ENCODE measurements around the gene GRIFIN. TPM values are rescaled to one million over a fixed set of nuclear protein-coding genes. Genes with fewer than 3 reads are reported as not detected.

GRIFIN gene
- total and polyA plus RNA-seq, 4 donors: not detected

DNA sequence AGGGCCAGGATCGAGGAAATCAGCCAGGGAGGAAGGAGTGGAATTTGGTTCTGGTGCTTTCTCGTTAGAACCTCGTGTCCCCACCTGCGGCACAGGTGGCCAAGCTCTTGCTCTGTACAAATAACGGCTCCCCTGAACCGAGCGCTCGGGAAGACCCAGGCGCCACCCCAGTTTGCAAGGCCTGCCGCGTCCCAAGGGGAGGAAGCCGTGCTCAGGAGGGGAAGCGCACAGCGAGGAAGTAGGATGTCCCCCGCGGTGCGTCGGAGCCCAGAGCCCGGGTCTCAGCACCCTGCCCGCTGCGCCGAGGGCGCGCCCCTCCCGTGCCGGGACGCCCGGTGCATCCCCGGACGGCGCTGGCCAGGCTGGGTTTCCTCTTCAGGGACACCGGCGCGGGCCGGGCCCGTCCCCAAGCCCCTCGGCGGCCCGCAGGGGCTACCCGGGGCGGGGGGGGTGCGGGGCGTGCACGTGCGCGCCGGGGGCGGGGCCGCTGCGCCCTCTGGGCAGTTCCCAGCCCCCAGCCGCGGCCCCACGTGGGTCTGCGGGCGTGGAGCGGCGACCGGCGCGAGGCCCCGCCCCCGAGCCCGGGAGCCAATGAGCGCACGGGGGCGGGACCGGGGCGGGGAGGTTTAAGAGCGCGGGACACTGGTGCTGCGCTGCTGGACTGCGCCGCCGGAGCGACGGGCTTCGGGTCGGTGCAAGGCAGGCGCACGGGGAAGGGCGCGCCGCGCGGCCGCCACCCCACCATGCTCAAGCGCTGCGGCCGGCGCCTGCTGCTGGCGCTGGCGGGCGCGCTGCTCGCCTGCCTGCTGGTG, 43.1 kb upstream of the GRIFIN start, which contains the start of gene LFNG:
Gene LFNG (plus strand): TSS at position 656 of the 812 bp plus-strand sequence. CDS start 88 bp downstream, at position 744.
- TF ChIP-seq, protein P1, sequence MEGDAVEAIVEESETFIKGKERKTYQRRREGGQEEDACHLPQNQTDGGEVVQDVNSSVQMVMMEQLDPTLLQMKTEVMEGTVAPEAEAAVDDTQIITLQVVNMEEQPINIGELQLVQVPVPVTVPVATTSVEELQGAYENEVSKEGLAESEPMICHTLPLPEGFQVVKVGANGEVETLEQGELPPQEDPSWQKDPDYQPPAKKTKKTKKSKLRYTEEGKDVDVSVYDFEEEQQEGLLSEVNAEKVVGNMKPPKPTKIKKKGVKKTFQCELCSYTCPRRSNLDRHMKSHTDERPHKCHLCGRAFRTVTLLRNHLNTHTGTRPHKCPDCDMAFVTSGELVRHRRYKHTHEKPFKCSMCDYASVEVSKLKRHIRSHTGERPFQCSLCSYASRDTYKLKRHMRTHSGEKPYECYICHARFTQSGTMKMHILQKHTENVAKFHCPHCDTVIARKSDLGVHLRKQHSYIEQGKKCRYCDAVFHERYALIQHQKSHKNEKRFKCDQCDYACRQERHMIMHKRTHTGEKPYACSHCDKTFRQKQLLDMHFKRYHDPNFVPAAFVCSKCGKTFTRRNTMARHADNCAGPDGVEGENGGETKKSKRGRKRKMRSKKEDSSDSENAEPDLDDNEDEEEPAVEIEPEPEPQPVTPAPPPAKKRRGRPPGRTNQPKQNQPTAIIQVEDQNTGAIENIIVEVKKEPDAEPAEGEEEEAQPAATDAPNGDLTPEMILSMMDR (IDR thresholded peaks at IDR 0.05; ENCODE audit: control extremely low read depth, extremely low read depth): no peak
- Histone ChIP-seq H3K27ac (ENCODE audit: low read depth in 1 of 2, low read length in 1 of 2) (peak within 1 kb of the TSS in 1 of 2 donors; percentile 54), H3K4me3 (peak within 1 kb of the TSS; percentile 52), H3K9me3 (ENCODE audit: control insufficient read depth in 4 of 4, insufficient read depth in 3 of 4, low read length in 3 of 4) (no peaks in the 10 kb centered on the region), H3K9ac (ENCODE audit: insufficient read depth in 1 of 2, low read length in 2 of 2) (no peak within 1 kb of the TSS), H3K4me1 (ENCODE audit: control insufficient read depth in 5 of 5, insufficient read depth in 5 of 5, low read length in 5 of 5) (peaks cover 0 to 48% (median 22%) of the 10 kb centered on the region in 5 donors), H3K27me3 (ENCODE audit: control insufficient read depth in 3 of 3, insufficient read depth in 3 of 3, low read length in 2 of 3) (peaks cover 0 to 5% (median 0%) of the 10 kb centered on the region in 3 donors), H3K36me3 (ENCODE audit: control insufficient read depth in 4 of 4, insufficient read depth in 4 of 4, low read length in 4 of 4) (no peaks in the 10 kb centered on the region)
- ATAC-seq (ENCODE audit: insufficient read depth, low FRiP score) (peak; percentile 84), DNase-seq (peak; percentile 86 to 93 (median 89))
- WGBS, 2 donors: 0% methylated on average over 50 to 95 of the region's 95 CpGs

GRCh38 chr7:2518737-2519118, 42.5 kb upstream of the GRIFIN start:
- Histone ChIP-seq H3K27me3 (ENCODE audit: control insufficient read depth in 3 of 3, insufficient read depth in 3 of 3, low read length in 2 of 3) (peaks cover 0 to 5% (median 0%) of the 10 kb centered on the region in 3 donors), H3K9me3 (ENCODE audit: control insufficient read depth in 4 of 4, insufficient read depth in 3 of 4, low read length in 3 of 4) (no peaks in the 10 kb centered on the region), H3K4me3 (no peak overlapping the region), H3K36me3 (ENCODE audit: control insufficient read depth in 4 of 4, insufficient read depth in 4 of 4, low read length in 4 of 4) (no peaks in the 10 kb centered on the region), H3K4me1 (ENCODE audit: control insufficient read depth in 5 of 5, insufficient read depth in 5 of 5, low read length in 5 of 5) (peaks cover 0 to 43% (median 17%) of the 10 kb centered on the region in 5 donors), H3K27ac (ENCODE audit: low read depth in 1 of 2, low read length in 1 of 2) (peak overlapping the region in 1 of 2 donors; percentile 54), H3K9ac (ENCODE audit: insufficient read depth in 1 of 2, low read length in 2 of 2) (no peak overlapping the region)
- WGBS, 2 donors: 4 to 7% methylated on average over 26 to 41 of the region's 41 CpGs
- DNase-seq: peak in 2 of 3 donors; percentile 46 to 57
- TF ChIP-seq, protein P1 (IDR thresholded peaks at IDR 0.05; ENCODE audit: control extremely low read depth, extremely low read depth): no peak
- no peak for ATAC-seq (ENCODE audit: insufficient read depth, low FRiP score)

DNA sequence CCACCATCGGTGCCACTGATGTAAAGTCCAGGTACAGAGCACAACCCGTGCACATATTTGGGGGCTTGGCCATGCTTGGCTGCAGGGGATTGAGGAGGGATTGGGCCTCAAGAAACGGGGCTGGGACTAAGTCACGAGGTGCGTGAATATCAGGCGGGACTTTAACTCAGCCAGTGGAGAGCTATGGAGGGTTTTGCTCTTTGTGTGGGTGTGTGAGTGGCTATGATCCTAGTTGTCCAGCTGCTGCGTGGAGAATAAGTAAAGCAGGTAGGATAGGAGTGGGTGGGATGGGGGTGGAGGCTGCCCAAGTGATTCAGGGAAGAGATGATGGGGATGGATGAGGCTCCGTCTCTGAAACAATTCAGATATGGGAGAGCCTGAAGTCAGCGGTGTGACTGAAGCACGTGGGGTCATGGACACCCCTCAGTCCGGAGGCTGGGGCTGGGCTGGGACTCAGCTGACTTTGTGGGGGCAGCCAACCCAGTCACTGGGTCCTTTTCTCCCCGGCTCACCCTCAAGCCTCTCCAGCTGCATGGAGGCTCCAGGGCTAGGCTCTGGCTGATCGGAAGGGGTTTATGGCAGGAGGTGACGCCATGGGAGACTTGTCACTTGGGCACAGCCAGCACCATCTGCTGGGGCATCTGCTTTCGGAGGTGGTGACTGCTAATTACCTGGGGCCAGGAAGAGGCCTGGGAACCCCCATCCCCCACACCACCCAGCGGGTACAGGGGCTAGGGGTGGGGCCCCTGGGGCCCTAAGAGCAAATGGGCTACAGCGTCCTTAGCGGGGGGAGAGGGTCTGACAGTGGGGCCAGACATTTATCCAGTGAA, 41.7 kb upstream of the GRIFIN start:
- Histone ChIP-seq H3K4me1 (ENCODE audit: control insufficient read depth in 5 of 5, insufficient read depth in 5 of 5, low read length in 5 of 5) (peaks cover 0 to 35% (median 12%) of the 10 kb centered on the region in 5 donors), H3K27ac (ENCODE audit: low read depth in 1 of 2, low read length in 1 of 2) (no peak overlapping the region), H3K36me3 (ENCODE audit: control insufficient read depth in 4 of 4, insufficient read depth in 4 of 4, low read length in 4 of 4) (no peaks in the 10 kb centered on the region), H3K9me3 (ENCODE audit: control insufficient read depth in 4 of 4, insufficient read depth in 3 of 4, low read length in 3 of 4) (no peaks in the 10 kb centered on the region), H3K27me3 (ENCODE audit: control insufficient read depth in 3 of 3, insufficient read depth in 3 of 3, low read length in 2 of 3) (peaks cover 0 to 5% (median 0%) of the 10 kb centered on the region in 3 donors), H3K9ac (ENCODE audit: insufficient read depth in 1 of 2, low read length in 2 of 2) (no peak overlapping the region), H3K4me3 (no peak overlapping the region)
- ATAC-seq (ENCODE audit: insufficient read depth, low FRiP score) (no peak), DNase-seq (no peak)
- TF ChIP-seq, protein P1 (IDR thresholded peaks at IDR 0.05; ENCODE audit: control extremely low read depth, extremely low read depth): no peak
- 82 to 90% methylated on average over 18 of the region's 18 CpGs for WGBS, 2 donors
